HG03520 (cell line): ENCODE results near the gene ZC3HAV1.
"Not testable (repeated sequence)": the region's sequence is repeated elsewhere in the genome, so short reads cannot be mapped to it uniquely, and the experiment has no call there.

Source experiments
- ATAC-seq: cut with Tn5 transposase; IDR thresholded peaks from one replicate; pipeline ENCODE4 v1.9.1; 2021; ENCODE audit warnings: mild to moderate bottlenecking, moderate library complexity; ENCODE audit not compliant: unreplicated experiment

ZC3HAV1 gene

GRCh38 chr7:139112741-139113250 lies 3.3 kb upstream of the ZC3HAV1 start:
- ATAC-seq: no peak

GRCh38 chr7:139112316-139112715 lies 2.8 kb upstream of the ZC3HAV1 start:
- ATAC-seq: no peak

GRCh38 chr7:139111811-139112301 lies 2.3 kb upstream of the ZC3HAV1 start:
- no peak for ATAC-seq

GRCh38 chr7:139111147-139111546 lies 1.6 kb upstream of the ZC3HAV1 start:
- no peak for ATAC-seq

- ATAC-seq: no peak
Observed at GRCh38 chr7:139109983-139110411, 477 bp upstream of the ZC3HAV1 start.

GRCh38 chr7:139108266-139109187 lies 993 bp downstream of the ZC3HAV1 start:
- peak; percentile 7 for ATAC-seq

- ATAC-seq: no peak
Observed at GRCh38 chr7:139106959-139107358, 2.6 kb downstream of the ZC3HAV1 start.

GRCh38 chr7:139106227-139106626 lies 3.3 kb downstream of the ZC3HAV1 start:
- ATAC-seq: not testable (repeated sequence)

GRCh38 chr7:139105484-139105883 lies 4.0 kb downstream of the ZC3HAV1 start:
- ATAC-seq: no peak

- ATAC-seq: no peak
Observed at GRCh38 chr7:139104091-139104450, 5.4 kb downstream of the ZC3HAV1 start.

- no peak for ATAC-seq
Observed at GRCh38 chr7:139103057-139103815, 6.3 kb downstream of the ZC3HAV1 start.

- ATAC-seq: not testable (repeated sequence)
Observed at GRCh38 chr7:139101637-139102158, 7.8 kb downstream of the ZC3HAV1 start.

- ATAC-seq: no peak
Observed at GRCh38 chr7:139099172-139099947, 10.2 kb downstream of the ZC3HAV1 start.

GRCh38 chr7:139095194-139095659 lies 14.3 kb downstream of the ZC3HAV1 start:
- peak; percentile 99 for ATAC-seq

GRCh38 chr7:139094596-139094995 lies 14.9 kb downstream of the ZC3HAV1 start:
- ATAC-seq: no peak

- no peak for ATAC-seq
Observed at GRCh38 chr7:139094030-139094429, 15.5 kb downstream of the ZC3HAV1 start.

GRCh38 chr7:139093512-139093911 lies 16.0 kb downstream of the ZC3HAV1 start:
- not testable (repeated sequence) for ATAC-seq

GRCh38 chr7:139092090-139092796 lies 17.3 kb downstream of the ZC3HAV1 start:
- ATAC-seq: no peak

GRCh38 chr7:139091677-139091996 lies 17.9 kb downstream of the ZC3HAV1 start:
- no peak for ATAC-seq

GRCh38 chr7:139089118-139089517 lies 20.4 kb downstream of the ZC3HAV1 start:
- no peak for ATAC-seq
